Anterior cingulate cortex (tissue), 58 donors: ENCODE measurements around the gene PRKG1.
"Not testable (repeated sequence)": the region's sequence is repeated elsewhere in the genome, so short reads cannot be mapped to it uniquely, and the experiment has no call there.

ENCODE experiments used
- DNase-seq, 58 donors: peaks; one replicate each; lab custom pipeline; 2025; lab: John Stamatoyannopoulos, UW

Gene PRKG1

GRCh38 chr10:51163380-51164049 is 89.2 kb downstream of the PRKG1 start:
- not testable (repeated sequence) for DNase-seq

DNA sequence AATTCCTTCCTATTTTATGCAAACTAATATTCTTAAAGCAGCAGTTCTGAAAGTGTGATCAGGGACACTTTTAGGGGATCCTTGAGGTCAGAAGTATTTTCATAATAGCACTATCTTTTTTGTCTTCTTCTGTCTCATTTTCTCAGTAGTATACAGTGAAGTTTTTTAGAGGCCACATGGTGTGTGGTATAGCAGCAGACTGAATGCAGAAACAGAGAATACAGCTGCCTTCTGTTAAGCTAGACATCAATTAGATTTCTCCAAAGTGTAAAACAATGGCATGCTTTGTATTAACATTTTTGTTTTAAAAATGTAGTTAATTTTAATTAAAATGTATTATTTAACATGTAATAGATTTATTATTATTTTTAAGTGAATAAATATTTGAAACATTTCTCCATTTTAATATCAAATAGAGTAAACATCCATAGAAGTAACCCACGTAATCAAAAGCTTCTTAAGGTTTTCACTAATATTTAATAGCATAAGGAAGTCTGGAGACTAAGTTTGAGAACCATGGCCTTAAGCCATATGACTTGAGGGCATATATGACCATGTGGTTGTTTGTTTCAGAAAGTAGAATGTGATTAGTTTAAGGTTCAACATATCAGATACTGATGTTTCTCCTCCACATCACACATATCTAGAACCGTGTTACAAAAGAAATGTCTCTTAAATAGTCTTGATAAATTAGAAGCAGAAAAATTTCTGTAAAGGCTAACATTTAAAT is 94.0 kb downstream of the PRKG1 start:
- no peak for DNase-seq

DNA sequence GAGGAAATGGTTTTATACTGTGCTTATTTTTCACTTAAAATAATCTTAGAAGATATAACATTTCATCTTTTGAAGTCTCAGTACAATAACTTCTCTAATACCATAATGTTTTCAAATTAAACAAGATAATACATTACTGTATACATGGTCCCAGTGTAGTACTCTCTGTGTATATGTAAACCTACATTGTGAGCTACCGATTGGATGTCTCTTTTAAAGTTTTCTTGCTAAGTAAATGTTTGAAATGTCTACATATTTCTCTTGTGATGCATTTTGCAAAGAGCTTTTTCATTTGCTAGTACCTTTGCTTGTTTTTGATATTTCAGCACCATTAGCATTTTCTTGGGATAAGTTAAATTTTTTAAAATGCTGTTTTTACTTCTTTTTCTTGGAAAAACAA is 94.8 kb downstream of the PRKG1 start:
- no peak for DNase-seq

DNA sequence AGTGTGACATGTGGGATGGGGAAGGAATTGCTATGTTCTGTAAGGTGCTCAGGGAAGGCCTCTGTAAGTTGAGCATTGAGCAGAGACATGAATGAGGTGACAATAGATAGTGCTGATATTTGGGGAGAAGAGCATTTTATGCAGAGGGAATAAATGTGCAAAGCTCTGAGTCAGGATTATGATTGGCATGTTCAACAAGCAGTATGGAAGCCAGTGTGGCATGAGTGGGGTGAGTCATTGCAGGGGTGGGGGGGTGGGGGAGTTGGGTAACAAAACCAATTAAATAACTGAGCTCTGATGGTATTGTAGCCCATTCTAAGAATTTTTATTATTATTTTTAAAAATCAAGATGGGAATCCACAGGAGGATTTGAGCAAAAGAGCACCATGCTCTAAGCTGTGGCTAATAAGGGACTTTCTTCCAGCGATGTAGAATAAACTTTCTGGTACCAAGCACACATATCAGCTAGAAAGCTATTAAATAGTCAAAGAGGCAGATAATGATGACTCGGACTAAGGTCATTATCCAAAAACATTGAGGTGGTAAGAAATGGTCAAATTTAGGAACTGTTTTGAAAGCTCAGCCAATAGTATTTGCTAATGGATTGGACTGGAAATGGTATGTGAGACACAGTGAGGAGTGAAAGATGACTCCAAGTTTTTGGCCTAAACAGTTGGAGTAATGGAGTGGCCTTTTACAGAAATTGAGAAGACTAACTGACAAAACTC is 96.4 kb downstream of the PRKG1 start:
- no peak for DNase-seq

DNA sequence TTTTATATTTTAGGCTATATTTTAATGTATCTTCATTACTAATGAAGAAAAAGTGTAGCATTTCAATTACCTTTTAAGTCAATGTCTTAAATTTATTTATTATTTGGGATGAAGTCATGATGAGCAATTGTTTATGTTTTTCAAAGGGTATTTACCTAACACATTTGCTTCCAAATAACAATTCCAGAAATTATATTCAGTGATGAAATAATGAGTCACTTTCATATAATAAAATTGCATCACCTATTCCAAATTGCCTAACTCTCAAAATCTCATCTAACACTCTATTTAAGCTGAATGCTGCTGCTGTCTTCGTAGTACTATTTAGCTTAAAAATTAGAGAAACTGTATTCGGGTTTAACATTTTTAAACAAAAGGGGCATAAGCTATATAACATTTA is 97.7 kb downstream of the PRKG1 start:
- DNase-seq: no peak

GRCh38 chr10:51176976-51177695 is 102.8 kb downstream of the PRKG1 start:
- DNase-seq: no peak

DNA sequence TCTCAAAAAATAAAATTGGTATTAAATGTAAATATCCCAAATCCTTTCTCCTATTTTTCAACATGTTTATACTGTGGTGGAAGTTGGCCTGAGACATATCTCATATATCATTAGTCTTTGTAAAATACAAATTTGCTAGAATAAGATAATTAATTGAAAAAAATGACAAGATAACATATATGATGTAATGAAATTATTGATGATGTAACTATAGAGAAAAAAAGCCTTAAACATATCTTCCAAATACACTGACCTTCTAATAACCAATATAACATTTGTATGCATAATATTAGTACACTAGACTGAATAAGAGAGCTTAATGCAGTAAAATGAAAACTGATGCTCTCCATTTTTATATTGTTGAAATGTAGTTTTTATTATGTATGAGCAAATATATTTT is 104.3 kb downstream of the PRKG1 start:
- DNase-seq: no peak

DNA sequence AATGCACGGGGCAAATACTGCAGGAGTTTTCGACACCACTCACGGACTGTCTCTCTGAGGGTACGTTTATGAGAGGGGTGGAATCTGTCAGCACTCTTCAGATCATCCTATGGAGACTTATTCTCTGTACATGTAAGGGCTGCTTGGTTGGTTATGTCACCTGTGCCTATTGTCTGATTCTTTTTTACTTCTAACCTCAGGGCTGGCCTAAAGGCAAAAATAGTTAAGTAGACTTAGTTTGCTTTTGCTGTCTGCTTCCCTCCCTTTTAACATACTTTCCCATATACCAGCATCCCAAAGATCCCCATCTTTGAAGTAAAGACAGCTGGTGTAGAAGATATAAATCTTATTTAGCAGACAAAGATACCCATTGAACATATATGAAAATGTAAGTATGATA is 105.9 kb downstream of the PRKG1 start:
- DNase-seq: no peak

GRCh38 chr10:51183783-51184182 is 109.5 kb downstream of the PRKG1 start:
- no peak for DNase-seq

DNA sequence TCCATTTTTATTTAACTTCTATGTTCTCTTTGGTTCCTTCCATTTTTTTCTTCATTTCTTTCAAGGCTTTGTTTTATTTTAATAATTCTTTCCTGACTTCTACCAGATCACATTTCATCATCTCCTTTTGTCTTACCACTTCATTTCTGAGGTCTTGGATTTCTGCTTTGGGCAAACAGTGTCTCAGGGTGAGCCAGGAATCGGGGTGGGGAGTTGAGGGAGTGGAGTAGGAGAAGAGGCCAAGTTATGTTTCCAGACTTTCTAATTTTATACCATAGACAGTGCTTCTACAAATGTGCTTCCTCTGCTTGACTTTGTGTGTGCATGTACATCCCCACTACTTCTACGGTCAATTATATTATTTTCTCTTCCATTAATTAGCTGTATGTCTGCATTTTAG is 112.1 kb downstream of the PRKG1 start:
- no peak for DNase-seq

GRCh38 chr10:51188008-51188407 is 113.7 kb downstream of the PRKG1 start:
- DNase-seq: no peak

DNA sequence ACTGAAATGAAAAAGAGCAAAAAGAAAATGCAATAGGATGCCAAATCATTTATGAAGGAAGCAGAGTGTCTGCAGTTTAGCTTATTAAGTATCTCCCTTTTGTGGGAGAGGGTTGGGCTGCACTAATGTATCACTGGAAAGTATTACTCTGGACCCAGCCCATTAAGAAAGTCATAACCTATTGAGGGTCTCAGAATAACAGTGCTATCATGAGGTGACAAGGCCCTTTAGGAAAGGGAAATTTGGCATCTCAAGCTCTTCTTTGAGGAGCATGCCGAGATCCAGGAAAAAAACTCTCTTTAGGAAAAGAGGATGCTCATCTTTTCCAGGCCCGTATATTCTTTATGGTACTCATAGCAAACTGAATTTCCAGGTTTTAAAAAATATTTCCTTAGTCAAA is 114.6 kb downstream of the PRKG1 start:
- no peak for DNase-seq

GRCh38 chr10:51196508-51197175 is 122.4 kb downstream of the PRKG1 start:
- no peak for DNase-seq

- no peak for DNase-seq
Measured at GRCh38 chr10:51198170-51198569, 123.9 kb downstream of the PRKG1 start.

GRCh38 chr10:51201947-51202346 is 127.7 kb downstream of the PRKG1 start:
- DNase-seq: no peak

DNA sequence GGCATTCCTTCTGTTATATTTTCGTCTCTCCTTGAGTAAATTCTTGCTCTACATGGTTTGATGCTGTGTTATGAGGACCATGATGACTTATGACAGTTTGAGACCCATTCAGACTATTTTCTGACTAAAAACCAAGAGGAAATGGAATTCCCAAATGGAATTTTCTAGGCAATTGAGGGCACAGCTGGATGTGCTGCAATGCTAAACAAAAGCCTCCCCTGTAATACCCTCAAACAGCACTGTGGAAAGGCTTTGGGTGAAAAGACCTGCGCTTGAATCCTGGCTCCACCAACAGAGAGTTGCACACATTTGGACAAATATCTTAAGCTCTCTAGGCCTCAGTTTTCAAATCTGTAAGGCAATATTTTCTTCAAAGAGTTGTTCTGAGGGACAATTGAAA is 129.1 kb downstream of the PRKG1 start:
- DNase-seq: no peak

DNA sequence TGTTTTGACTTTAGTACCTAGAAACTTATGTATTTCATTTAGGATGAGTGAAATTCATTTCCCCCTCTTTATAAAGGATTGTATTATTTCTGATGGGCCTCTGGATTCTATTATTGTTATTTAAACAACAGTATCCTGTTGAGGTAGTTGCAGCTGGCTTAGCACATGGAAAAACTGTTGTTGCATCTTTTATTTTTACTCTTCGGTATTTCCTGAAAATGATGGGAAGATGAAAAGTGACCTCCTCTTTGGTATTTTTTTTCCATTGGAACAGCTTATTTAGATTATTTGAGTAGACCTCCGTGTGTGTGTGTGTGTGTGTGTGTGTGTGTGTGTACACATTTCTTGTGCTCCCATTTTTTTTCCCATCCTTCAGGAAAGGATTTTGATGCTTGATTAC is 129.8 kb downstream of the PRKG1 start:
- DNase-seq: no peak

DNA sequence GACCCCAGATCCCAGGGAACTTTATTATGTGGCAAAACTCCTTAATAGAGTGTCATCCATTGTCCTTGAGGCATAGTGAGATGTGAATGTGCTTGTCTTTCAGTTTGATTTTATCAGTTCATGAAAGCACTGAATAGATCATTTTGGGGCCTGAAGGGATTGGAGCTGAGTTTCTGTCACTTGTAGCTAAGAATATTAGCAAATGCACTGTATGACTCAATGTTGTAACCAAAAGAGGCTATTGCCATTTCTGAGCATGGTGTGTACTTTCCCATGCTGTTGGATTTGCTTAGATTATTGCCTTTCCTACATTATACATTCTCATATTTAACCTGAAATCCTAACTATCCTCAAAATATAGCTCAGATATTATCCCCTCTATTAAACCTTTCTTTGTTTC is 130.4 kb downstream of the PRKG1 start:
- DNase-seq: no peak

- no peak for DNase-seq
Measured at GRCh38 chr10:51206500-51206899, 132.2 kb downstream of the PRKG1 start.

- DNase-seq: not testable (repeated sequence)
Measured at GRCh38 chr10:51212937-51213336, 138.7 kb downstream of the PRKG1 start.
